HepG2 (cell line): ENCODE measurements around the gene ZNF652. TPM values are rescaled to one million over a fixed set of nuclear protein-coding genes. Genes with fewer than 3 reads are reported as not detected.
A peak's percentile ranks its signal among the peaks of the same experiment; 100 is the strongest.

ENCODE experiments used
- ATAC-seq: fragments of 200-7000 bp; cut with Tn5 transposase; 3 replicates; pipeline ENCODE4 v1.9.1; 2020; ENCODE audit warnings: mild to moderate bottlenecking, moderate library complexity
- BruUV-seq: library from RNA; stranded (reverse); fragments of 400-500 nt; replicated peaks from 2 replicates; lab custom pipeline; 2021; lab: Mats Ljungman, UMichigan
- CTCF ChIA-PET: fragments of 300-600 bp; formaldehyde crosslinking; extraction: SDS; loops from one replicate; lab custom pipeline; 2021; ENCODE audit warnings: low total read pairs, inconsistent platforms, low intra/inter-chr PET ratio; lab: Yijun Ruan, JAX
- POLR2A ChIA-PET: fragments of 350-600 bp; sonication (Branson Sonifier 250); formaldehyde crosslinking; loops from one replicate; lab custom pipeline; 2020; ENCODE audit warnings: antibody characterized with exemption, inconsistent platforms; lab: Yijun Ruan, JAX
- DNase-seq: peaks from one replicate; pipeline ENCODE4 v3.0.0-alpha.2; 2015; ENCODE audit warnings: low spot score
- FAIRE-seq: peaks from 3 replicates; lab custom pipeline; 2011; peaks lifted over from hg19 to GRCh38; lab: Jason Lieb, UNC
- H2AFZ ChIP-seq: one replicate; pipeline ENCODE4 v1.6.1; 2011; ENCODE audit warnings: low read length, inconsistent platforms
- H3K27ac ChIP-seq: fragments of 300-600 bp; 3 replicates; pipeline ENCODE4 v1.8.0; 2011; ENCODE audit warnings: mixed run types, mild to moderate bottlenecking, mixed read lengths, low read length, inconsistent platforms; ENCODE audit not compliant: insufficient read depth; ENCODE audit errors: extremely low read length
- H3K27me3 ChIP-seq, 2 experiments: fragments of 200-600 bp in 1 of 2; 2 replicates in 1 of 2; 3 replicates in 1 of 2; pipeline versions ENCODE4 v1.6.0 to v1.8.0; 2011; ENCODE audit warnings: low read length in 2 of 2, mild to moderate bottlenecking in 2 of 2, moderate library complexity in 2 of 2, inconsistent platforms in 1 of 2; ENCODE audit not compliant: insufficient read depth in 2 of 2, control insufficient read depth in 1 of 2
- H3K36me3 ChIP-seq, 2 experiments: fragments of 200-600 bp in 1 of 2; replicated peaks in 1 of 2; 2 replicates in 1 of 2; 3 replicates in 1 of 2; pipeline versions ENCODE4 v1.5.1 to v1.8.0; 2011; ENCODE audit warnings: low read length in 2 of 2, inconsistent platforms in 1 of 2; ENCODE audit not compliant: insufficient read depth in 2 of 2, control insufficient read depth in 1 of 2
- H3K4me1 ChIP-seq: 2 replicates; pipeline ENCODE4 v1.5.1; 2012; ENCODE audit warnings: low read length, inconsistent platforms; ENCODE audit not compliant: insufficient read depth
- H3K4me2 ChIP-seq: 2 replicates; pipeline ENCODE4 v1.6.0; 2011; ENCODE audit warnings: low read depth, low read length, inconsistent platforms
- H3K4me3 ChIP-seq, 3 experiments: fragments of 200-600 bp in 1 of 3; sonication (generic), shearing (Covaris generic) in 1 of 3; replicated peaks in 1 of 3; 2 replicates each; pipeline ENCODE4 v1.5.1; 2011 to 2016; ENCODE audit warnings: low read length in 3 of 3, inconsistent platforms in 2 of 3, low read depth in 2 of 3, mild to moderate bottlenecking in 2 of 3, control low read depth in 1 of 3, mixed read lengths in 1 of 3; ENCODE audit not compliant: insufficient read depth in 1 of 3
- H3K79me2 ChIP-seq: one replicate; pipeline ENCODE4 v1.6.1; 2011; ENCODE audit warnings: low read length, inconsistent platforms; ENCODE audit not compliant: insufficient read depth
- H3K9ac ChIP-seq: 2 replicates; pipeline ENCODE4 v1.6.0; 2011; ENCODE audit warnings: mild to moderate bottlenecking, low read depth, low read length, inconsistent platforms; ENCODE audit not compliant: insufficient read depth
- H3K9me3 ChIP-seq: 2 replicates; pipeline ENCODE4 v1.5.1; 2012; ENCODE audit warnings: mild to moderate bottlenecking, low read length
- H4K20me1 ChIP-seq: 2 replicates; pipeline ENCODE4 v1.6.0; 2011; ENCODE audit warnings: inconsistent platforms, mild to moderate bottlenecking, low read length, moderate library complexity; ENCODE audit not compliant: insufficient read depth
- HIVEP1 ChIP-seq: sonication (generic); formaldehyde crosslinking; IDR thresholded peaks from 2 replicates; pipeline ENCODE4 v1.4.0; 2020; ENCODE audit warnings: mild to moderate bottlenecking, missing genetic modification reagents
- IKZF4 ChIP-seq: sonication (generic); formaldehyde crosslinking; IDR thresholded peaks from 2 replicates; pipeline ENCODE4 v1.5.1; 2020; ENCODE audit warnings: borderline replicate concordance, mild to moderate bottlenecking, low read depth, missing genetic modification reagents; ENCODE audit errors: not compliant biosample characterization
- NPAS2 ChIP-seq: sonication (generic); formaldehyde crosslinking; IDR thresholded peaks from 2 replicates; pipeline ENCODE4 v1.8.0; 2022; ENCODE audit warnings: mild to moderate bottlenecking, missing genetic modification reagents, borderline replicate concordance
- PTBP1 ChIP-seq: fragments of 200-400 bp; formaldehyde crosslinking; IDR thresholded peaks from 2 replicates; pipeline ENCODE4 v1.6.1; 2018; ENCODE audit warnings: low read length, low read depth; ENCODE audit not compliant: poor library complexity, severe bottlenecking
- SMAD1 ChIP-seq: sonication (generic); formaldehyde crosslinking; IDR thresholded peaks from 2 replicates; pipeline ENCODE4 v1.4.0; 2020; ENCODE audit warnings: missing genetic modification reagents, low read depth, mild to moderate bottlenecking, borderline replicate concordance
- SRSF4 ChIP-seq: fragments of 200-400 bp; formaldehyde crosslinking; IDR thresholded peaks from one replicate; pipeline ENCODE4 v1.6.1; 2018; ENCODE audit warnings: mild to moderate bottlenecking, low read depth, low read length, moderate library complexity; ENCODE audit not compliant: poor library complexity, severe bottlenecking
- TCF12 ChIP-seq, 2 experiments: fragments of 450-650 bp in 1 of 2; sonication (generic) in 1 of 2; formaldehyde crosslinking in 1 of 2; IDR thresholded peaks; 2 replicates each; pipeline versions ENCODE4 v1.6.1 to v1.8.0; 2017 to 2022; ENCODE audit warnings: antibody characterized with exemption in 1 of 2, mild to moderate bottlenecking in 1 of 2, missing genetic modification reagents in 1 of 2, moderate library complexity in 1 of 2
- ZMYM3 ChIP-seq: sonication (generic); formaldehyde crosslinking; IDR thresholded peaks from 2 replicates; pipeline ENCODE4 v1.5.1; 2020; ENCODE audit warnings: mild to moderate bottlenecking, missing genetic modification reagents
- ZNF468 ChIP-seq: sonication (generic); formaldehyde crosslinking; IDR thresholded peaks from 2 replicates; pipeline ENCODE4 v1.8.0; 2022; ENCODE audit warnings: mild to moderate bottlenecking, moderate library complexity, missing genetic modification reagents
- ZNF503 ChIP-seq: sonication (generic); formaldehyde crosslinking; IDR thresholded peaks from 2 replicates; pipeline ENCODE4 v1.4.0; 2020; ENCODE audit warnings: missing genetic modification reagents
- ZNF841 ChIP-seq: sonication (generic); formaldehyde crosslinking; IDR thresholded peaks from 2 replicates; pipeline ENCODE4 v1.8.1; 2023; ENCODE audit warnings: missing genetic modification reagents, borderline replicate concordance
- WGBS: methylation state at CpG from one replicate; pipeline ENCODE4 v1.1.6; 2017; ENCODE audit warnings: low lambda C conversion rate; 5-methylcytosine and 5-hydroxymethylcytosine counted together
- in situ Hi-C: cut with HindIII; loops from 2 replicates; pipeline ENCODE4 v1.10.0; 2017; ENCODE audit warnings: low pct_unique_long_range_greater_than_20kb; ENCODE audit not compliant: extremely low pct_ligation_motif_present
- intact Hi-C: fragments of 100-400 bp; cut with micrococcal nuclease; formaldehyde crosslinking; loops from one replicate; pipeline ENCODE4 v1.10.0; 2022; ENCODE audit not compliant: unreplicated experiment
- polyA plus RNA-seq, 8 experiments: library from polyadenylated mRNA; depleted of rRNA in 3 of 8; stranded (reverse) in 7 of 8; unstranded in 1 of 8; fragments of >200 nt; fragmentation: Illumina TruSeq in 4 of 8; extraction: Trizol in 4 of 8; gene quantifications; 2 replicates each; pipeline versions ENCODE4 v1.2.1 to v1.2.3, GENCODE V29; 2011 to 2016; ENCODE audit warnings: low read depth in 4 of 8, missing spikeins in 1 of 8, mixed read lengths in 1 of 8; ENCODE audit not compliant: insufficient read depth in 1 of 8
- total RNA-seq, 5 experiments: library from RNA; depleted of rRNA; stranded (reverse); fragments of >200 nt; fragmentation: Illumina TruSeq; extraction: Trizol; gene quantifications; 2 replicates each; pipeline ENCODE4 v1.2.3, GENCODE V29; 2016; ENCODE audit warnings: low read depth in 1 of 5
- TF ChIP-seq, protein P1 (sequence below): sonication (generic); formaldehyde crosslinking; IDR thresholded peaks from 2 replicates; pipeline ENCODE4 v1.9.0; 2021; ENCODE audit warnings: missing genetic modification reagents, borderline replicate concordance
- TF ChIP-seq, protein P2 (sequence below): sonication (generic); formaldehyde crosslinking; IDR thresholded peaks from 2 replicates; pipeline ENCODE4 v1.9.0; 2021; ENCODE audit warnings: missing genetic modification reagents, borderline replicate concordance

Gene ZNF652
- total and polyA plus RNA-seq, 2 of the 13 experiments (the other 11 are each of a cell fraction or from before 2014, with no cell fraction given), result 16.2 to 30.2 TPM

GRCh38 chr17:49260817-49261291, 101.2 kb downstream of the ZNF652 start (continued):
- TF ChIP-seq, protein P1, sequence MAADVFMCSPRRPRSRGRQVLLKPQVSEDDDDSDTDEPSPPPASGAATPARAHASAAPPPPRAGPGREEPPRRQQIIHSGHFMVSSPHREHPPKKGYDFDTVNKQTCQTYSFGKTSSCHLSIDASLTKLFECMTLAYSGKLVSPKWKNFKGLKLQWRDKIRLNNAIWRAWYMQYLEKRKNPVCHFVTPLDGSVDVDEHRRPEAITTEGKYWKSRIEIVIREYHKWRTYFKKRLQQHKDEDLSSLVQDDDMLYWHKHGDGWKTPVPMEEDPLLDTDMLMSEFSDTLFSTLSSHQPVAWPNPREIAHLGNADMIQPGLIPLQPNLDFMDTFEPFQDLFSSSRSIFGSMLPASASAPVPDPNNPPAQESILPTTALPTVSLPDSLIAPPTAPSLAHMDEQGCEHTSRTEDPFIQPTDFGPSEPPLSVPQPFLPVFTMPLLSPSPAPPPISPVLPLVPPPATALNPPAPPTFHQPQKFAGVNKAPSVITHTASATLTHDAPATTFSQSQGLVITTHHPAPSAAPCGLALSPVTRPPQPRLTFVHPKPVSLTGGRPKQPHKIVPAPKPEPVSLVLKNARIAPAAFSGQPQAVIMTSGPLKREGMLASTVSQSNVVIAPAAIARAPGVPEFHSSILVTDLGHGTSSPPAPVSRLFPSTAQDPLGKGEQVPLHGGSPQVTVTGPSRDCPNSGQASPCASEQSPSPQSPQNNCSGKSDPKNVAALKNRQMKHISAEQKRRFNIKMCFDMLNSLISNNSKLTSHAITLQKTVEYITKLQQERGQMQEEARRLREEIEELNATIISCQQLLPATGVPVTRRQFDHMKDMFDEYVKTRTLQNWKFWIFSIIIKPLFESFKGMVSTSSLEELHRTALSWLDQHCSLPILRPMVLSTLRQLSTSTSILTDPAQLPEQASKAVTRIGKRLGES, result no peak
- TF ChIP-seq ZNF841 (CRISPR knock-in tag) (no peak), SRSF4 (no peak)

- under 1% methylated on average over 27 of the region's 77 CpGs for WGBS
- peaks cover 2 to 25% of the 10 kb centered on the region in 2 experiments; a peak in 4 of 5 replicates for H3K27me3 ChIP-seq
- ATAC-seq (peak; percentile 87), FAIRE-seq (peak; percentile 36), DNase-seq (peak; percentile 35)
- intact Hi-C loops (no loop called here), in situ Hi-C loops (no loop called here)
- no peaks in the 10 kb centered on the region for H4K20me1 ChIP-seq
- peaks cover 13% of the 10 kb centered on the region for H3K4me1 ChIP-seq
- ChIA-PET POLR2A (no interaction called here), CTCF (no interaction called here)
- no peaks in the 10 kb centered on the region for H3K36me3 ChIP-seq
- H3K79me2 ChIP-seq, result no peaks in the 10 kb centered on the region
- H3K9me3 ChIP-seq, result no peaks in the 10 kb centered on the region
- H3K4me2 ChIP-seq, result peak overlapping the region; percentile 99
- H2AFZ ChIP-seq, result peak overlapping the region; percentile 35
- H3K27ac ChIP-seq, result no peak overlapping the region
- no TSS peak for BruUV-seq
- peak overlapping the region; percentile 51 for H3K9ac ChIP-seq
- H3K4me3 ChIP-seq, result peak overlapping the region; percentile 46 to 76 (median 55)
- TF ChIP-seq ZNF468 (no peak), ZNF503 (CRISPR knock-in tag) (no peak), HIVEP1 (no peak), SMAD1 (CRISPR knock-in tag) (0 out of 2 replicates have a peak, but pooled peaks have one; percentile 35), IKZF4 (no peak), TCF12 (IDR thresholded peaks at IDR 0.05) (no peak), TCF12 (CRISPR knock-in tag; IDR thresholded peaks at IDR 0.05) (no peak), ZMYM3 (CRISPR knock-in tag) (peak; percentile 87; the same call in 1 of the 2 replicates), PTBP1 (no peak), NPAS2 (CRISPR knock-in tag) (no peak)
- TF ChIP-seq, protein P2, sequence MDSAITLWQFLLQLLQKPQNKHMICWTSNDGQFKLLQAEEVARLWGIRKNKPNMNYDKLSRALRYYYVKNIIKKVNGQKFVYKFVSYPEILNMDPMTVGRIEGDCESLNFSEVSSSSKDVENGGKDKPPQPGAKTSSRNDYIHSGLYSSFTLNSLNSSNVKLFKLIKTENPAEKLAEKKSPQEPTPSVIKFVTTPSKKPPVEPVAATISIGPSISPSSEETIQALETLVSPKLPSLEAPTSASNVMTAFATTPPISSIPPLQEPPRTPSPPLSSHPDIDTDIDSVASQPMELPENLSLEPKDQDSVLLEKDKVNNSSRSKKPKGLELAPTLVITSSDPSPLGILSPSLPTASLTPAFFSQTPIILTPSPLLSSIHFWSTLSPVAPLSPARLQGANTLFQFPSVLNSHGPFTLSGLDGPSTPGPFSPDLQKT (CRISPR knock-in tag), result no peak
These were observed 101.8 kb downstream of the ZNF652 start for GRCh38 chr17:49260011-49260816.
